ENCODE results near the gene CDC45. TPM values are rescaled to one million over a fixed set of nuclear protein-coding genes. Genes with fewer than 3 reads are reported as not detected.

Gene CDC45
- total and polyA plus RNA-seq, 4 experiments from 2014 or later, result 0.53 to 0.64 (median 0.57) TPM; not detected in 1

GRCh38 chr22:19448739-19449421 is 30.8 kb upstream of the CDC45 start:
- DNase-seq, result no peak
- Histone ChIP-seq H3K9me3 (ENCODE audit: control insufficient read depth in 1 of 2, low read length in 2 of 2) (no peaks in the 10 kb centered on the region), H3K4me3 (ENCODE audit: low read length in 2 of 2) (no peak overlapping the region), H3K36me3 (ENCODE audit: insufficient read depth, low read length) (peaks cover 29% of the 10 kb centered on the region), H3K27me3 (ENCODE audit: insufficient read depth, low read length) (no peaks in the 10 kb centered on the region), H3K4me1 (ENCODE audit: insufficient read depth, low read length) (peaks cover 37% of the 10 kb centered on the region), H3K27ac (ENCODE audit: low read depth, low read length) (no peak overlapping the region)
- ChIA-PET POLR2A (ENCODE audit: partially characterized antibody) (interaction anchor here (2.1 to 6.4 kb wide), 3 partner anchors 16 to 29 kb away, joined by 6 to 112 read pairs (median 33); partner anchors contain the start of genes CDC45, HIRA, MRPL40 and UFD1), CTCF (ENCODE audit: partially characterized antibody) (no interaction called here)
- H3K4me3 Mint-ChIP-seq, result peak overlapping the region; percentile 38 to 98 (median 92)
- H3K9me3 Mint-ChIP-seq, result no peaks in the 10 kb centered on the region
- intact Hi-C loops (cut with micrococcal nuclease), result no loop called here
- peak overlapping the region in 6 of 7 donors; percentile 56 to 99 (median 76) for H3K27ac Mint-ChIP-seq
- H3K4me1 Mint-ChIP-seq, result peaks cover 25 to 49% (median 38%) of the 10 kb centered on the region in 4 donors
- H3K36me3 Mint-ChIP-seq, result peaks cover 5 to 55% of the 10 kb centered on the region in 2 donors
- no peaks in the 10 kb centered on the region for H3K27me3 Mint-ChIP-seq

- Histone ChIP-seq H3K27ac (ENCODE audit: low read depth, low read length) (no peak overlapping the region), H3K4me1 (ENCODE audit: insufficient read depth, low read length) (peaks cover 34% of the 10 kb centered on the region), H3K27me3 (ENCODE audit: insufficient read depth, low read length) (no peaks in the 10 kb centered on the region), H3K4me3 (ENCODE audit: low read length in 2 of 2) (no peak overlapping the region), H3K36me3 (ENCODE audit: insufficient read depth, low read length) (peaks cover 29% of the 10 kb centered on the region), H3K9me3 (ENCODE audit: control insufficient read depth in 1 of 2, low read length in 2 of 2) (no peaks in the 10 kb centered on the region)
- ChIA-PET CTCF (ENCODE audit: partially characterized antibody) (no interaction called here), POLR2A (ENCODE audit: partially characterized antibody) (no interaction called here)
- intact Hi-C loops (cut with micrococcal nuclease), result no loop called here
- peaks cover 10 to 57% of the 10 kb centered on the region in 2 donors for H3K36me3 Mint-ChIP-seq
- peak overlapping the region in 2 of 8 donors; percentile 38 for H3K4me3 Mint-ChIP-seq
- no peak for DNase-seq
- H3K27me3 Mint-ChIP-seq, result no peaks in the 10 kb centered on the region
- peak overlapping the region in 6 of 7 donors; percentile 22 to 79 (median 42) for H3K27ac Mint-ChIP-seq
- no peaks in the 10 kb centered on the region for H3K9me3 Mint-ChIP-seq
- peaks cover 23 to 46% (median 34%) of the 10 kb centered on the region in 4 donors for H3K4me1 Mint-ChIP-seq
Observed at GRCh38 chr22:19449422-19449767, 30.3 kb upstream of the CDC45 start.

DNA sequence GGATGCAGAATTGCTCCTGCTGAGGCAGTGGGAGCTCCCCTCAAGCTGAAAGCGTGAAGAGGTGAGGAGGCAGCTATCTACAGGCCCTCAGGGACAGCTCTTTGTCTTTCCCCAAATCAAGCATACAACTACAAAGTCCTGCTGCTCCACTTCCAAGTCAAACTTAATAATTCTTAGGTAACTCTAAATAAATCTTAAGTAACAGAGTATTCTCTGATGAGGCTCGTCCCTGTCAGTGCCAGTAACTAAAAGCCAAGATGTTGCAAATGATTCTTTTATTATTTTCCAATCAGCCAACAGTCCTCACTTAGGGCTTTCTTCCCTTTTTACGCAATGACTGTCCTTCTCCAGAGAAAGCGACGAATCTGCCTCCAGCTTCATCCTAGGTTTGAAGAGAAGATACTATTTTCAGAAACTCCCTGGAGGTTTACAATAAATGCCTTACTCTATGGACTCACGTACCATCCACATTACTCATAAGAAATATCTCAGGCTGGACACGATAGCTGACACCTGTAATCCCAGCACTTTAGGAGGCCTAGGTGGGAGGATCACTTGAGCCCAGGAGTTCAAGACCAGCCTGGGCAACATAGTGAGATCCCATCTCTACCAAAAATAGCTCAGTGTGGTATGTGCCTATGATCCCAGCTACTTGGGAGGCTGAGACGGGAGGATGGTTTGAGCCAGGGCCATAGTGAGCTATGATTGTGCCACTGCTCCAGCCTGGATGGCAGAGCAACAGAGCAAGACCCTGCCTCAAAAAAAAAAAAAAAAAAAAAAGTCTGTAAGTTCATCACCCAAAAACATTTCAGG is 29.2 kb upstream of the CDC45 start:
- Histone ChIP-seq H3K27ac (ENCODE audit: low read depth, low read length) (no peak overlapping the region), H3K4me1 (ENCODE audit: insufficient read depth, low read length) (peaks cover 22% of the 10 kb centered on the region), H3K9me3 (ENCODE audit: control insufficient read depth in 1 of 2, low read length in 2 of 2) (no peaks in the 10 kb centered on the region), H3K27me3 (ENCODE audit: insufficient read depth, low read length) (no peaks in the 10 kb centered on the region), H3K36me3 (ENCODE audit: insufficient read depth, low read length) (peaks cover 37% of the 10 kb centered on the region), H3K4me3 (ENCODE audit: low read length in 2 of 2) (no peak overlapping the region)
- no peaks in the 10 kb centered on the region for H3K9me3 Mint-ChIP-seq
- H3K4me3 Mint-ChIP-seq, result no peak overlapping the region
- H3K4me1 Mint-ChIP-seq, result peaks cover 15 to 34% (median 25%) of the 10 kb centered on the region in 4 donors
- no peak for DNase-seq
- intact Hi-C loops (cut with micrococcal nuclease), result no loop called here
- H3K36me3 Mint-ChIP-seq, result peaks cover 13 to 57% of the 10 kb centered on the region in 2 donors
- peak overlapping the region in 3 of 7 donors; percentile 56 to 85 (median 71) for H3K27ac Mint-ChIP-seq
- CTCF ChIA-PET (ENCODE audit: partially characterized antibody), result no interaction called here
- POLR2A ChIA-PET (ENCODE audit: partially characterized antibody), result interaction anchor here (3.5 kb wide), 1 partner anchor 19 kb away, joined by 16 read pairs; the partner anchor contains the start of genes HIRA and MRPL40
- H3K27me3 Mint-ChIP-seq, result no peaks in the 10 kb centered on the region

GRCh38 chr22:19451570-19451969 is 28.1 kb upstream of the CDC45 start:
- CTCF ChIA-PET (ENCODE audit: partially characterized antibody), result no interaction called here
- Mint-ChIP-seq H3K9me3 (no peaks in the 10 kb centered on the region), H3K27ac (peak overlapping the region in 3 of 7 donors; percentile 36 to 71 (median 61)), H3K4me3 (no peak overlapping the region), H3K27me3 (no peaks in the 10 kb centered on the region), H3K36me3 (peaks cover 13 to 59% of the 10 kb centered on the region in 2 donors), H3K4me1 (peaks cover 10 to 26% (median 19%) of the 10 kb centered on the region in 4 donors)
- H3K9me3 ChIP-seq (ENCODE audit: control insufficient read depth in 1 of 2, low read length in 2 of 2), result no peaks in the 10 kb centered on the region
- H3K27me3 ChIP-seq (ENCODE audit: insufficient read depth, low read length), result no peaks in the 10 kb centered on the region
- DNase-seq, result no peak
- peaks cover 13% of the 10 kb centered on the region for H3K4me1 ChIP-seq (ENCODE audit: insufficient read depth, low read length)
- H3K36me3 ChIP-seq (ENCODE audit: insufficient read depth, low read length), result peaks cover 47% of the 10 kb centered on the region
- intact Hi-C loops (cut with micrococcal nuclease), result no loop called here
- POLR2A ChIA-PET (ENCODE audit: partially characterized antibody), result interaction anchor here (3.5 kb wide), 1 partner anchor 20 kb away, joined by 16 read pairs; the partner anchor contains the start of genes HIRA and MRPL40
- H3K27ac ChIP-seq (ENCODE audit: low read depth, low read length), result no peak overlapping the region
- H3K4me3 ChIP-seq (ENCODE audit: low read length in 2 of 2), result no peak overlapping the region

DNA sequence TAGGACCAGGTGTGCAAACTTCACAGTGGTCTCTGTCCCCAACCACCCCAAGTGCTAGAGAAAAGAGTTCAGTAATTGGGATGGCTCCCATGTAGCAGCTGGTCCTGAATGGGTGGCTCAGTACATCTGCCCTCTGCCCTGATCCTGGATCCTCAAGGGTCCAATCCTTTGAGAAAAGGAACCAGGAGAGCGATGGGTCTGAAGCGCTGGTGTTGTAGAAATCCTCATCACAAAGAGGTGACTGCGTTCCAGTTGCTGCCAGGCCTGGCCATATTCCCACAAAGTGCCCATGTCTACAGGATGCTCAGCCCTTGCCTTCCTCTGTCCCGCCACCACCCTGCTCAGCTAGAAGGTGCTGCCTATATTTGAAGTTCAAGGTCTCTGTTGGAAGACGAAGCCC is 26.0 kb upstream of the CDC45 start:
- Histone ChIP-seq H3K4me3 (ENCODE audit: low read length in 2 of 2) (no peak overlapping the region), H3K9me3 (ENCODE audit: control insufficient read depth in 1 of 2, low read length in 2 of 2) (no peaks in the 10 kb centered on the region), H3K27ac (ENCODE audit: low read depth, low read length) (no peak overlapping the region), H3K4me1 (ENCODE audit: insufficient read depth, low read length) (peaks cover 2% of the 10 kb centered on the region), H3K36me3 (ENCODE audit: insufficient read depth, low read length) (peaks cover 60% of the 10 kb centered on the region), H3K27me3 (ENCODE audit: insufficient read depth, low read length) (no peaks in the 10 kb centered on the region)
- Mint-ChIP-seq H3K27me3 (no peaks in the 10 kb centered on the region), H3K36me3 (peaks cover 24 to 70% of the 10 kb centered on the region in 2 donors), H3K4me1 (peaks cover 0 to 10% (median 4%) of the 10 kb centered on the region in 4 donors), H3K27ac (peak overlapping the region in 2 of 7 donors; percentile 14 to 70), H3K4me3 (no peak overlapping the region), H3K9me3 (no peaks in the 10 kb centered on the region)
- intact Hi-C loops (cut with micrococcal nuclease), result no loop called here
- CTCF ChIA-PET (ENCODE audit: partially characterized antibody), result interaction anchor here (1.2 to 1.3 kb wide), 2 partner anchors 13 to 176 kb away, joined by 3 to 4 read pairs; no protein-coding TSS in a partner anchor
- POLR2A ChIA-PET (ENCODE audit: partially characterized antibody), result interaction anchor here (3.5 kb wide), 1 partner anchor 22 kb away, joined by 16 read pairs; the partner anchor contains the start of genes HIRA and MRPL40
- DNase-seq, result no peak

- no peaks in the 10 kb centered on the region for H3K27me3 Mint-ChIP-seq
- no peak overlapping the region for H3K4me3 ChIP-seq (ENCODE audit: low read length in 2 of 2)
- H3K36me3 ChIP-seq (ENCODE audit: insufficient read depth, low read length), result peaks cover 60% of the 10 kb centered on the region
- peaks cover 24 to 71% of the 10 kb centered on the region in 2 donors for H3K36me3 Mint-ChIP-seq
- ChIA-PET CTCF (ENCODE audit: partially characterized antibody) (interaction anchor here (1.3 kb wide), 1 partner anchor 13 kb away, joined by 3 read pairs; no protein-coding TSS in a partner anchor), POLR2A (ENCODE audit: partially characterized antibody) (no interaction called here)
- no peaks in the 10 kb centered on the region for H3K27me3 ChIP-seq (ENCODE audit: insufficient read depth, low read length)
- no peak overlapping the region for H3K4me3 Mint-ChIP-seq
- intact Hi-C loops (cut with micrococcal nuclease), result no loop called here
- H3K4me1 Mint-ChIP-seq, result peaks cover 0 to 5% (median 2%) of the 10 kb centered on the region in 4 donors
- H3K27ac Mint-ChIP-seq, result peak overlapping the region in 5 of 7 donors; percentile 1 to 70 (median 37)
- no peak overlapping the region for H3K27ac ChIP-seq (ENCODE audit: low read depth, low read length)
- H3K9me3 Mint-ChIP-seq, result no peaks in the 10 kb centered on the region
- no peaks in the 10 kb centered on the region for H3K4me1 ChIP-seq (ENCODE audit: insufficient read depth, low read length)
- no peaks in the 10 kb centered on the region for H3K9me3 ChIP-seq (ENCODE audit: control insufficient read depth in 1 of 2, low read length in 2 of 2)
- no peak for DNase-seq
Observed at GRCh38 chr22:19454156-19454555, 25.6 kb upstream of the CDC45 start.

- peaks cover 25 to 74% of the 10 kb centered on the region in 2 donors for H3K36me3 Mint-ChIP-seq
- peak overlapping the region in 2 of 7 donors; percentile 23 to 39 for H3K27ac Mint-ChIP-seq
- ChIA-PET CTCF (ENCODE audit: partially characterized antibody) (no interaction called here), POLR2A (ENCODE audit: partially characterized antibody) (no interaction called here)
- no peaks in the 10 kb centered on the region for H3K4me1 ChIP-seq (ENCODE audit: insufficient read depth, low read length)
- H3K4me1 Mint-ChIP-seq, result no peaks in the 10 kb centered on the region
- H3K27me3 Mint-ChIP-seq, result no peaks in the 10 kb centered on the region
- no peak overlapping the region for H3K4me3 ChIP-seq (ENCODE audit: low read length in 2 of 2)
- no peaks in the 10 kb centered on the region for H3K27me3 ChIP-seq (ENCODE audit: insufficient read depth, low read length)
- intact Hi-C loops (cut with micrococcal nuclease), result no loop called here
- H3K9me3 ChIP-seq (ENCODE audit: control insufficient read depth in 1 of 2, low read length in 2 of 2), result no peaks in the 10 kb centered on the region
- no peak for DNase-seq
- no peak overlapping the region for H3K27ac ChIP-seq (ENCODE audit: low read depth, low read length)
- no peak overlapping the region for H3K4me3 Mint-ChIP-seq
- no peaks in the 10 kb centered on the region for H3K9me3 Mint-ChIP-seq
- H3K36me3 ChIP-seq (ENCODE audit: insufficient read depth, low read length), result peaks cover 60% of the 10 kb centered on the region
Observed at GRCh38 chr22:19455033-19455432, 24.7 kb upstream of the CDC45 start.
